NCI-H1105 (cell line): ENCODE measurements around the gene ABCC1.

Experiments used
- DNase-seq: peaks from one replicate; lab custom pipeline; 2025; lab: John Stamatoyannopoulos, UW

ABCC1 gene

DNA sequence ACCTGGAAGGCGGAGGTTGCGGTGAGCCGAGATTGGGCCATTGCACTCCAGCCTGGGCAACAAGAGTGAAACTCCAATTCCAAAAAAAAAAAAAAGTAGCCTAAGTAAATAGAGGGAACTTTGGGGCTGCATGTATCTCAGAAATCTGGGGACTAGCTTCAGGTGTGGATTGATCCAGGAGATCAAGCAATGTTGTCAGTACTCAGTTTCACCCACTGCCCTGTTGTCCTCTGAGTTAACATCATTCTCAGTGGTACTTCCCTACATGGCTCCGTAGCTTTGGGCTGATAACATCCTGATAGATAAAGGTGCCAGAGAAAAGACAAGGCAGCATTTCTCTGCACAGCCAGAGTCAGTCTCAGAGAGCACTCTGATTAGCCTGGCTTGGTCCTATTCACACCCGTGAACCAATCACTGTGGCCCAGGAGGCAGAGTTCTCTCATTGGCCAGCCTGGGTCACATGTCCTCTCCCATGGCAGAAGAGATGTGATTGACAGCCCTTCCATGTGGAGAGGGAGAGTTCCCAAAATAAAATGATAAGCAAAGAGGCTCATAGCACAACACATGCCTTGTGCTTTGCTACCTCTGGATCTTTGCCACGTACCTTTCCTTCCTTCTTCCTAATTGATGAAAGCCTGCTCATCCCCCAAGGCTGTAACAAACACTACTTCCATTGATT is 99.6 kb downstream of the ABCC1 start:
- no peak for DNase-seq

DNA sequence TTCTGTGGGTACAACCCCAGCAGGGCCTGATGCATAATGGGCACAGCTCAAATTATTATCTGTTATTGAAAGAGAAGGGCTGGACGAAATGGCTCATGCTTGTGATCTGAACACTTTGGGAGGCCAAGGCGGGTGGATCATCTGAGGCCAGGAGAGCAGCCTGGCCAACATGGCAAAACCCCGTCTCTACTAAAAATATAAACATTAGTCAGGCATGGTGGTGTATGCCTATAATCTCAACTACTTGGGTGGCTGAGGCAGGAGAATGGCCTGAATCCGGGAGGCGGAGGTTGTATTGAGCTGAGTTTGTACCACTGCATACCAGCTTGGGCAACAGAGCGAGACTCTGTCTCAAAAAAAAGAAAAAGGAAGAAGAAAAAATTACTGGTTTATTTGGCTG is 100.7 kb downstream of the ABCC1 start:
- no peak for DNase-seq

GRCh38 chr16:16051132-16051531 is 101.7 kb downstream of the ABCC1 start:
- no peak for DNase-seq

DNA sequence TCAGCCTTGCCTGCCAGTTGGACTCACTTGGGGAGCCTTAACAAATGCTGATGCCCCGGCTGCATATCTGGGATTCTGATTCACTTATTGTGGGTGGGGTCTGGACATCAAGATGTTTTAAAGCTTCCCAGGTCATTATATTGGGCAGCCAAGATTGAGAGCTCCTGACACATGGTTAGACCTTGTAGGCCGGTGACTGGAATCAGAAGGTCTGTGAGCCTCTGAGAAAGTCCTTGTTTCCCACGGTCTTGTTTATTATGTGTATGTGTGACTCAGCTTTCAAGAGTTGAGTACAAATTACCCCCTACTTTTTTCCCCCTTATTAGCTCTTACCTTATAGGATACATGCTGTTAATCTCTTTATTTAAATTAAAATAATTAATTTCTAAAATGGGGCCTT is 103.5 kb downstream of the ABCC1 start:
- DNase-seq: no peak

DNA sequence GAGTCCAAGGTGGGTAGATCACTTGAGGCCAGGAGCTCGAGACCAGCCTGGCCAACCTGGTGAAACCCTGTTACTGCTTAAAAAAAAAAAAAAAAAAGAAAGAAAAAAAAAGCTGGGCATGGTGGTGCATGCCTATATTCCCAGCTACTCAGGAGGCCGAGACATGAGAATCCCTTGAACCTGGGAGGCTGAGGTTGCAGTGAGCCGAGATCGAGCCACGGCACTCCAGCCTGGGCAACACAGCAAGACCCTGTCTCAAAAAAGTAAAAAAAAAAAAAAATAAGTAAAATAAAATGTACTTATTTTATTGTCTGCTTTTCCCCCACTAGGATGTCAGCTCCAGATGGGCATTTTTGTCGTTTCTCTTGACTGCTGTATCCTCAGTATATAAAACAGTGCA is 107.7 kb downstream of the ABCC1 start:
- DNase-seq: no peak

GRCh38 chr16:16059160-16059559 is 109.7 kb downstream of the ABCC1 start:
- DNase-seq: no peak

GRCh38 chr16:16059895-16060590 is 110.6 kb downstream of the ABCC1 start:
- DNase-seq: no peak

GRCh38 chr16:16062023-16062937 is 112.9 kb downstream of the ABCC1 start:
- no peak for DNase-seq

GRCh38 chr16:16063683-16064082 is 114.3 kb downstream of the ABCC1 start:
- no peak for DNase-seq

- no peak for DNase-seq
These were observed 115.5 kb downstream of the ABCC1 start for GRCh38 chr16:16064874-16065384.

DNA sequence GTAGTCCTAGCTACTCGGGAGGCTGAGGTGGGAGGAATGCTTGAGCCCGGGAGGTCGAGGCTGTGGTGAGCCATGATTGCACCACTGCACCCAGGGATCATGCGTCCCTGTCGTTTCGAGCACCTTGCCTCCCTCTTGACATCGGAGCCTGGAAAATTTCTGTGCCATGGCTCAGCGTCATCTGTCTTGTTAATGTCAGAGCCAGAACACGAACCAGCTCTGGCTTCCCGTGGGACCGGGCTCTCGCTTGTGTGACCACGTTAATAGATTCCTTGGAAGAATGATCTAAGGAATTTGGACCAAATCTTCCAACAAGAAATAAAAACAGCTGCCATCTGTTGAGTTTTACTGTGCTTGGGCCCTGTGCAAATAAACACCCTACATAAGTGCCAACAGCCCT is 117.7 kb downstream of the ABCC1 start:
- no peak for DNase-seq

DNA sequence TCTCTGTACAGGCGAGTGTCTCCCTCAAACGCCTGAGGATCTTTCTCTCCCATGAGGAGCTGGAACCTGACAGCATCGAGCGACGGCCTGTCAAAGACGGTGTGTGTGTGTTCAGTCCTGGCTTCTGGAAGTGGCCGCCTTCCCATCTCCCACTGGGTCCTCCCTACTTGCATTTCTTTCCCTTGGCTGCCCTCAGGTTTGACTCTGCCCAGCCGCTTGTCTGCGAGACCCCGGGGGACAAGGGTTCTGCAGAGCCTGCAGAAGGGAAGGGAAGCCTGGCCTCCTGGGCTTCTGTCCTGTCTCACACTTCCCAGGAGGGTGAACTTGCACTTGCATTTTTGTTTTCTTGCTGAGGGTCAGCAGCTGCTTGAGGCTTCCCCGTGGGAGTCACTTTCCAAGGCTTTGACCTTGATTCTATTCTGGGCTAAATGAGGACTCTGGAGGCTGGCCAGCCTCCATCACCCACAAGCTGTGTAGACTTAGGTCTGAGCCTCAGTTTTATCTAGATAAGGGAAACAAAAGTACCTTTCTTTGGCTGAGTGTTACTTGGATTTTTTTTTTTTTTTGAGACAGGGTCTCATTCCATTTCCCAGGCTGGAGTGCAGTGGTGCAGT is 122.3 kb downstream of the ABCC1 start:
- DNase-seq: no peak

- no peak for DNase-seq
These were observed 123.7 kb downstream of the ABCC1 start for GRCh38 chr16:16073001-16073545.

GRCh38 chr16:16073891-16074881 is 124.8 kb downstream of the ABCC1 start:
- no peak for DNase-seq

DNA sequence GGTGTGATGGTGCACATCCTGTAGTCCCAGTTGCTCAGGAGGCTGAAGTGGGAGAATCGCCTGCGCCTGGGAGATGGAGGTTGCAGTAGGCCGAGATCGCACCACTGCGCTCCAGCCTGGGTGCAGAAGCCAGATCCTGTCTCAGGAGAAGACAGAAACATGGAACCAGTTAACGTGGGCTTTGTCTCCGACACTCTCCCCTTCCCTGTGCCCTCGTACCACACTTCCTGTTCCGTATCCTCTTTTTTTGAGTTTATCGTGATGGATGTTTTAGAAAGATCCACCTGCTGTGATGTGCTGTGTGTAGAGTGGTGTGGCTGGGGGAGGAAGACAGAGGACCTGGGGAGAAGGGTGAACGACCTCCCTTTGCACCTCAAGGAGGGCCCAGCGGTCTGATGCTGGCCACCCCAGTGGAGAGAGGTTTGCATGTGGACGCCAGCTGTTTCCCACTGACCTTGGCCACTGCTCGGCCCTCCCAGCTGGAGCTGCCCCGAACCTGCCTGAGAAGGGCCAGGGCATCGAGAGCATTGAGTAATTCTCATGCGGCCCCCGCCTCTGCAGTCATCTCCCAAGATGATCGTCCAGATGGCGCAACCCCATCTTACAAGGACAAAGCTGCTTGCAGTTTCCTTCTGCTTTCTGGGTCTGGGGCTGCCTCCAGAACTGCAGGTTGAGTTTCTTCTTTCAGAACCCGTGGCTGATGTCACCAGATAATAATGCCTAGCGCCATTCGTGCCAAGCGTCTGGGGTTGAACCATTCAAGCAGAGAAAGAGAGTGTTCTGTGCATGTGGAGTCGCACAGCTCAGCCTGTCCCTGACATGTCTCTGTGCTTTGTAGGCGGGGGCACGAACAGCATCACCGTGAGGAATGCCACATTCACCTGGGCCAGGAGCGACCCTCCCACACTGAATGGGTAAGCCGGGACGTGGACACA is 126.3 kb downstream of the ABCC1 start:
- no peak for DNase-seq

DNA sequence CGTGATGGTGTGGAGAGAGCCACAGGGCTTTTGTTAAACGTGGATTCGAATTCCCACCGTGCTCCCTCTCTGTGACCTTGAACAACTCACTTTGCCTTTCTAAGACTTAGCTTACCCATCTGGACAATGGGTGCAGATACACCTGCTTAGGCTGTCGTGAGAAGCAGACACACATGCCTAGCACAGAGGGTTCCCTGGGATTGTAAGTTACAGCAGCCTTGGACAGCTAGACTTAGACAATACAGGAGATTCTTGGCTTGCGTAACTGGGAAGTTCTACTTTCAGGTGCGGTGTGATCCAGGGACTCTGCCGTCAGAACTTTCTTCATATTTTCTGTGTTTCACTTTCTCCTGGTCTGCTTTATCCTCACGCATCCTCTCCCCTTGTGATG is 127.0 kb downstream of the ABCC1 start:
- no peak for DNase-seq

DNA sequence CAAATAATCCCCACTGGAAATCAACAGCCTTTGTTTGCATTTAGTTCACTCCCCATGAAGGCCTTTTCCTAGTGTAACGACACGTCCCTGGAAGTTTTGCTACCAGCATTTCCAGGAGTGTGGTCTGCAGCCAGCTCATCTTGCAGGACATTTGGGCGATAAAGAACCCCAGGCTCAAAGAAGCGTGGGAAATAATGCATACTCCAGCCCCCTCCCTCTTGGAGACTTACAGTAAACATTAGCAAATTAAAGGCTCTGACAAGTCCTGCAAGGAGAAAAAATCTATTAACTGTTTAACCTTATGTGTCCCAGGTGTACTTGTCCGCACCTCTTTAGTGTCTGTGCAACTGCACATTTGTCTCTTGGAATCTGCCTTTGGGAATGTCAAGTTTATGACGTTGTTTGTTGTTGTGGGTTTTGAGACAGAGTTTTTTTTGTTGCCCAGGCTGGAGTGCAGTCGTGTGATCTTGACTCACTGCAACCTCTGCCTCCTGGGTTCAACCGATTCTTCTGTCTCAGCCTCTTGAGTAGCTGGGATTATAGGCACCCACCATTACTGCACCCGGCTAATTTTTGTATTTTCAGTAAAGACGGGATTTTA is 131.1 kb downstream of the ABCC1 start:
- no peak for DNase-seq

DNA sequence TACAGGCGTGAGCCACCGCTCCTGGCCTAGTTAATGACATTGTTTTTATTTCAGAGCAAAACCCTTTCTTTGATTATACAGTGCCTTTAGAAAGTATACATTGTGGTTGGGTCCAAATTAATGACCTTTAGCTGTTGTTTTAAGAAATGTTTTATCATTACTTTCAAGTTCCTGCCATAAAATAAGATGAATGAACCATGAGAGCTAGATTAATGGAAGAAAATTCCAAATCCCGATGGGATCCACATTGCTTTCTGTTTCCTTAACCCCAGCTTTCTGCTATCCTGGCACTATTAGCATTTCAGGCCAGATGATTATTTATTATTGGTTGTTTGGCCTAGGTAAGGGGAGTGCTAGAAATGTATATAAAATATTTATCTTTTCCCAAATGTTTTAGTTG is 131.7 kb downstream of the ABCC1 start:
- DNase-seq: no peak

GRCh38 chr16:16082255-16082654 is 132.8 kb downstream of the ABCC1 start:
- DNase-seq: no peak
